ENCODE data around the gene IFNAR1.

IFNAR1 gene

GRCh38 chr21:33308586-33309490 is 15.9 kb upstream of the IFNAR1 start:
- peak overlapping the region; percentile 54 for H3K4me2 ChIP-seq (ENCODE audit: low read depth, low read length, poor library complexity, severe bottlenecking)
- TF ChIP-seq EZH2phosphoT487 (conservative IDR thresholded peaks at IDR 0.05; ENCODE audit: low read length) (no peak), CTCF (IDR thresholded peaks at IDR 0.05; ENCODE audit: insufficient read depth, low read length, poor library complexity, severe bottlenecking) (peak; percentile 23)
- H3F3A ChIP-seq (ENCODE audit: insufficient read depth), result peaks cover 19% of the 10 kb centered on the region
- no peak overlapping the region for H2AFZ ChIP-seq (ENCODE audit: low read depth, low read length, severe bottlenecking)
- no peaks in the 10 kb centered on the region for H3K27me3 ChIP-seq (ENCODE audit: low read length)
- H3K9ac ChIP-seq (ENCODE audit: low read length), result peak overlapping the region; percentile 8; the same call in 1 of the 2 replicates
- H3K36me3 ChIP-seq (ENCODE audit: low read length), result no peaks in the 10 kb centered on the region
- H3K9me3 ChIP-seq (ENCODE audit: insufficient read depth, low read length), result no peaks in the 10 kb centered on the region
- H3K9me2 ChIP-seq (replicated peaks; ENCODE audit: insufficient read depth, low read length), result no peaks in the 10 kb centered on the region
- H3K4me3 ChIP-seq (ENCODE audit: insufficient read depth, low read length, poor library complexity, severe bottlenecking), result no peak overlapping the region
- H3K27ac ChIP-seq (ENCODE audit: low read depth, low read length), result peak overlapping the region; percentile 88
- no peaks in the 10 kb centered on the region for H4K20me1 ChIP-seq (ENCODE audit: low read depth, low read length)
- no peaks in the 10 kb centered on the region for H3K79me2 ChIP-seq (ENCODE audit: insufficient read depth, low read length)

- Histone ChIP-seq H3K4me2 (ENCODE audit: low read depth, low read length, poor library complexity, severe bottlenecking) (no peak overlapping the region), H2AFZ (ENCODE audit: low read depth, low read length, severe bottlenecking) (no peak overlapping the region), H3K4me3 (ENCODE audit: insufficient read depth, low read length, poor library complexity, severe bottlenecking) (no peak overlapping the region), H3K9me2 (replicated peaks; ENCODE audit: insufficient read depth, low read length) (no peaks in the 10 kb centered on the region), H3K36me3 (ENCODE audit: low read length) (no peaks in the 10 kb centered on the region), H4K20me1 (ENCODE audit: low read depth, low read length) (no peaks in the 10 kb centered on the region), H3K27ac (ENCODE audit: low read depth, low read length) (peak overlapping the region; percentile 88), H3F3A (ENCODE audit: insufficient read depth) (peaks cover 19% of the 10 kb centered on the region), H3K9me3 (ENCODE audit: insufficient read depth, low read length) (no peaks in the 10 kb centered on the region), H3K79me2 (ENCODE audit: insufficient read depth, low read length) (no peaks in the 10 kb centered on the region), H3K27me3 (ENCODE audit: low read length) (no peaks in the 10 kb centered on the region), H3K9ac (ENCODE audit: low read length) (no peak overlapping the region)
- no peak for TF ChIP-seq CTCF (IDR thresholded peaks at IDR 0.05; ENCODE audit: insufficient read depth, low read length, poor library complexity, severe bottlenecking)
- no peak for TF ChIP-seq EZH2phosphoT487 (conservative IDR thresholded peaks at IDR 0.05; ENCODE audit: low read length)
These were observed 15.0 kb upstream of the IFNAR1 start for GRCh38 chr21:33309778-33310177.

- H3K9me3 ChIP-seq (ENCODE audit: insufficient read depth, low read length), result no peaks in the 10 kb centered on the region
These were observed 12.6 kb upstream of the IFNAR1 start for GRCh38 chr21:33312121-33312520.

More at GRCh38 chr21:33312121-33312520, 12.6 kb upstream of the IFNAR1 start:
- H3K4me2 ChIP-seq (ENCODE audit: low read depth, low read length, poor library complexity, severe bottlenecking), result no peak overlapping the region
- H3K36me3 ChIP-seq (ENCODE audit: low read length), result no peaks in the 10 kb centered on the region
- TF ChIP-seq CTCF (IDR thresholded peaks at IDR 0.05; ENCODE audit: insufficient read depth, low read length, poor library complexity, severe bottlenecking) (no peak), EZH2phosphoT487 (conservative IDR thresholded peaks at IDR 0.05; ENCODE audit: low read length) (no peak)
- no peaks in the 10 kb centered on the region for H4K20me1 ChIP-seq (ENCODE audit: low read depth, low read length)
- H3K9me2 ChIP-seq (replicated peaks; ENCODE audit: insufficient read depth, low read length), result no peaks in the 10 kb centered on the region
- no peak overlapping the region for H2AFZ ChIP-seq (ENCODE audit: low read depth, low read length, severe bottlenecking)
- peaks cover 19% of the 10 kb centered on the region for H3F3A ChIP-seq (ENCODE audit: insufficient read depth)
- H3K9ac ChIP-seq (ENCODE audit: low read length), result no peak overlapping the region
- H3K79me2 ChIP-seq (ENCODE audit: insufficient read depth, low read length), result no peaks in the 10 kb centered on the region
- H3K4me3 ChIP-seq (ENCODE audit: insufficient read depth, low read length, poor library complexity, severe bottlenecking), result no peak overlapping the region
- H3K27ac ChIP-seq (ENCODE audit: low read depth, low read length), result no peak overlapping the region
- no peaks in the 10 kb centered on the region for H3K27me3 ChIP-seq (ENCODE audit: low read length)
